C4-2B (cell line): ENCODE results near the gene DIAPH2.

Experiments
- H3K27ac ChIP-seq: fragments of 450-650 bp; 2 replicates; pipeline ENCODE4 v1.5.1; 2017
- ZFX ChIP-seq: fragments of 450-650 bp; IDR thresholded peaks from 2 replicates; pipeline ENCODE4 v1.6.1; 2017
- TF ChIP-seq, protein P1 (sequence below): fragments of 450-650 bp; conservative IDR thresholded peaks from 2 replicates; pipeline ENCODE4 v1.5.1; 2017; ENCODE audit warnings: mild to moderate bottlenecking

DIAPH2 gene

DNA sequence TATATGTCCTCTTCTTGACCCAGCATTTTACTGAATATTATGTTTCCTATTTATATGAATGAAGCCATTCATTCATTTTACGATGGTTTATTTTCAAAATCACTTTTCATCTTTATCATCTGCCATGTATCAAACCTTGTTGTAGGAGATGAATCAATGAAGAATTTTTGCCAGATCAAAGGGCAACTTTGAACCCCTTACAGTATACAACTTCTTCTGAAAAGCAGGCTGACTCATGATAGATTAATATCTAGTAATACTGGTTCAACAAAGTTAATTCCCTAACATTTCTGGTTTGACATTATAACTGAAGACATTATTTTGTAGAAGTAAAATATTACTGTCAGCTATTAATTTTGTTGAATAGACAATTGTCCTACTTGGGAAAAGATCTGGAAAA lies 425.1 kb downstream of the DIAPH2 start:
- H3K27ac ChIP-seq = no peak overlapping the region
- no peak for TF ChIP-seq ZFX
- TF ChIP-seq, protein P1, sequence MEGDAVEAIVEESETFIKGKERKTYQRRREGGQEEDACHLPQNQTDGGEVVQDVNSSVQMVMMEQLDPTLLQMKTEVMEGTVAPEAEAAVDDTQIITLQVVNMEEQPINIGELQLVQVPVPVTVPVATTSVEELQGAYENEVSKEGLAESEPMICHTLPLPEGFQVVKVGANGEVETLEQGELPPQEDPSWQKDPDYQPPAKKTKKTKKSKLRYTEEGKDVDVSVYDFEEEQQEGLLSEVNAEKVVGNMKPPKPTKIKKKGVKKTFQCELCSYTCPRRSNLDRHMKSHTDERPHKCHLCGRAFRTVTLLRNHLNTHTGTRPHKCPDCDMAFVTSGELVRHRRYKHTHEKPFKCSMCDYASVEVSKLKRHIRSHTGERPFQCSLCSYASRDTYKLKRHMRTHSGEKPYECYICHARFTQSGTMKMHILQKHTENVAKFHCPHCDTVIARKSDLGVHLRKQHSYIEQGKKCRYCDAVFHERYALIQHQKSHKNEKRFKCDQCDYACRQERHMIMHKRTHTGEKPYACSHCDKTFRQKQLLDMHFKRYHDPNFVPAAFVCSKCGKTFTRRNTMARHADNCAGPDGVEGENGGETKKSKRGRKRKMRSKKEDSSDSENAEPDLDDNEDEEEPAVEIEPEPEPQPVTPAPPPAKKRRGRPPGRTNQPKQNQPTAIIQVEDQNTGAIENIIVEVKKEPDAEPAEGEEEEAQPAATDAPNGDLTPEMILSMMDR = no peak

DNA sequence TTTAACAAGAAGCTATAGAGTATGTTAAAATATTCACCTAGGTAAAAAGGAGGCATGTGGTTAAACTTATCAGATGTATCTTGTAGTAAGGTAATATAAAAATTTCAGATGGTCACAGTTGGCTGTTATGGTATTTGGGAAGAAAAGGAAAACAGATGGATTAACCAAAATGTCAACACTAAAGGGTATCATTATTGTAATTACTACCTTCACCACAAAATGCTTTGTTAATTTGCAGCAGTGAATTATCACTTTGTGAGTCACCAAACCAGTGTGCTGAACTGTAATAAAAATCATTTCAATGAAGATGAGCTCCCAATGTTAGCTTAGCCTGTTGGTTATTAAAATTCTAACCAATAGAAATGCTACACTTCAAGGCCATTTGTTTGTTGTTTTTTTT lies 432.9 kb downstream of the DIAPH2 start:
- H3K27ac ChIP-seq = no peak overlapping the region

DNA sequence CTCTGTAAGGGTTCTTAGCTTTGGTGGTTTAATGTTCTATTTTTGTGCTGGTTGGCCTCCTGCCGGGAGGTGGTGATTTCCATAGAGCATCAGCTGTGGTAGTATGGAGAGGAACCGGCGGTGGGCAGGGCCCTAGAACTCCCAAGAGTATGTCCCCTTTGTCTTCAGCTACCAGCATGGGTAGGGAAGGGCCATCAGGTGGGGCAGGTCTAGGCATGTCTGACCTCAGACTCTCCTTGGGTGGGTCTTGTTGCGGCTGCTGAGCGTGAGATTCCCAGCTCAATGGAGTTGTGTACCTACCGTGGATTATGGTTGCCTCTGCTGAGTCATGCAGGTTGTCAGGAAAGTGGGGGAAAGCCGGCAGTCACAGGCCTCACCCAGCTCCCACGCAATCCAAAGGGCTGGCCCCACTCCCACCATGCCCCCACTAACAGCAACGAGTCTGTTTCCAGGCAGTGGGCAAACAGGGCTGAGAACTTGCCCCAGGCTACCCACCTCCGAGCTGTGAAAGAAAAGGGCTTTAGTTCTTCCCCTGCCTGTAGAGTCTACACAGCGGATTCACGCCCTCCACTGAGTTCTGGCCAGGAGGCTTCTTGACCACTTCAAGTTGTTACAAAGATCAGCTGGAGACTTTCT lies 434.9 kb downstream of the DIAPH2 start:
- no peak overlapping the region for H3K27ac ChIP-seq
- TF ChIP-seq, protein P1 = no peak

More for the DNA sequence above, 432.9 kb downstream of the DIAPH2 start:
- TF ChIP-seq, protein P1 = no peak
- no peak for TF ChIP-seq ZFX

DNA sequence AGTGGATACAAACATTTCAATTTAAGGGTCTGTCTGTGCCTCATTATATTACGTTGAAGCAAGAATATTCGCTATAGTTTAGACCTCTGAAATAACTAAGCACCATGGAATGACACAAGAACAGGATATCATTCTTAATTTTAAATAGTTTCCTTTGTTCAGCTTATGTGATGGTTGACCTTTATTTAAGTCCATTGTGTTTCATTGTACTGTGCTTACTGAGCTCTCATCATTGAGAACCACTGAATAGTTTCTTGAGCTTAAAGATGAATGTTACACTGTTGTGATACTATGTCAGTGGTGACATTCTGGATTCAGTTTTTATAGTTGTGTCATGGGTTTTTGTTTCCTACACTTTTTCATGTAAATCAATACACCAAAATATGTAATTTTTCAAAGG lies 438.4 kb downstream of the DIAPH2 start:
- TF ChIP-seq ZFX = no peak
- TF ChIP-seq, protein P1 = no peak
- no peak overlapping the region for H3K27ac ChIP-seq

DNA sequence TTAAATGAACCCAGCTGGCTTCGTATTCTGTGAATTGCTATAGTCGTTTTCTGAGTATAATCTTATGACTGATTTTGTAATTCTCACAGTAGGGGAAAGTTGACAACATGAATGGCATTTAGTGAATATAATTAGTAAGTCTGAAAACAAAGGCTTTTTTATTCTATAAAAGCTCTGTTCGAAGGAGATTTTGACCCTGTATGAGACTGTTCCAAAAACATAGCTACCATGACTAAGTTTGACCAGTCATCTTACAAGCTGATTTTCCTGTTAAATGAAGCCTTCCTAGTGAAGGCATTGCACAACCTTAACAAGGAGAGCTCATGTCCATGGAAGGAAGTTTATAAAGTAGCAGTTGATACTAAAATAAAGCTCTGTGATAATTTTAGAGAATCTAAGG lies 441.4 kb downstream of the DIAPH2 start:
- no peak for TF ChIP-seq ZFX
- no peak overlapping the region for H3K27ac ChIP-seq

DNA sequence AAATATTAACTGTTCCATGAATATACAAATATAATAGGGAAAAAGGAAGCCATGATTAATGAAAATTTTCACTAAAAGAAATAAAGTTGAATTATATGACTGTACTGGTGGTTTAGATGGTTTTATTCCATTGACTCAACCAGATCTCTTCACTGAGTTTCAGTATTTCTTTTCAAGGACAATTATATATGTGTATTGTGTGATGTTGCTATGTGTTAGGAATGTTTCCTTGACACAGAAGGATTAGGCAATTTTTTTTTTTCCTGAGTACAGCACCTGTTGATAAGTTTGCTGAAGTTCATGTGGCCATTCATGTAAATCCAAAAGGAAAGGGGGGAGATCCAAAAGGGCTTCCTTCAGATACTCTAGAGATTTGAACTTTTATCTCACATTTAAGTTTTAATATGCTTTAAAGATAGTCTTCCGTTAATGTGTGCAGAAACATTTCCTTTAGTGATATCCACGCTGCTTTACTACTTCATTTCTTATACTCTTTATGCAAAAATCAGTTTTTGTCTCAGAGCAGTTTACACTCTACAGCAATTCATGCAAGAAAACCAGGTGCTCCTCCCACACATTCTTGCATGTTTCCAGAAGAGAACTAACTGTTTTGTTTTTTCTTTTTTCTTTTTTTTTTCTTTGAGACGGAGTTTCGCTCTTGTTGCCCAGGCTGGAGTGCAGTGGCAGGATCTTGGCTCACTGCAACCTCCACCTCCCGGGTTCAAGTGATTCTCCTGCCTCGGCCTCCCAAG lies 448.2 kb downstream of the DIAPH2 start:
- TF ChIP-seq, protein P1 = no peak
- TF ChIP-seq ZFX = no peak
- H3K27ac ChIP-seq = no peak overlapping the region

DNA sequence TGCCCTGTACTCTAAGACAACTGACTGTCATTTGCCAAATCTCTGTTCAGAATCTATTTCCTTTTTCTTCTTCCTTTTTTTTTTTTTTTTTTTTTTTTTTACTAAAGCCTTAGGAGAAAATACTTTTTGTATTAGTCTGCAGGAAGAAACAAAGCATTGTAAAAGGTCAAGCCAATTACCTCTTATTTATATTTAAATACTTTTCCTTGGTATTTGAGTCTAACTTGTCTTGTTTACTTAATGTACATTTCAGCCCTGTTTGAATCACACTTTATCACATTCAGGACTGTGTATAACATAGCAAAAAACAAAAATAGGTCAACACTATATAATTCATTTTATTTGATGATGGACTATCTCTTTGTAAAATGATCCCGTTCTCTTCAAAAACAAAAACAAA lies 461.3 kb downstream of the DIAPH2 start:
- H3K27ac ChIP-seq = no peak overlapping the region
- TF ChIP-seq, protein P1 = no peak
- no peak for TF ChIP-seq ZFX
